GM12865 (cell line): ENCODE data around the gene IL6.

ENCODE experiments used
- DNase-seq: peaks from one replicate; pipeline ENCODE4 v3.0.0; 2010; ENCODE audit warnings: low read depth
- H3K4me3 ChIP-seq: 2 replicates; pipeline ENCODE4 v1.5.1; 2011; ENCODE audit warnings: mild to moderate bottlenecking, low read depth, low read length, control low read depth
- CTCF ChIP-seq: IDR thresholded peaks from 2 replicates; pipeline ENCODE4 v1.5.1; 2011; ENCODE audit warnings: low read length, control low read depth, low read depth, inconsistent platforms; ENCODE audit not compliant: insufficient read depth; ENCODE audit errors: missing control alignments

The IL6 gene

GRCh38 chr7:22709857-22710256 lies 17.1 kb upstream of the IL6 start:
- no peak for DNase-seq
- no peak overlapping the region for H3K4me3 ChIP-seq
- TF ChIP-seq CTCF, result no peak

- DNase-seq, result peak; percentile 34
- no peak for TF ChIP-seq CTCF
- H3K4me3 ChIP-seq, result no peak overlapping the region
Measured at GRCh38 chr7:22712999-22713398, 14.0 kb upstream of the IL6 start.

GRCh38 chr7:22713463-22713862 lies 13.5 kb upstream of the IL6 start:
- no peak overlapping the region for H3K4me3 ChIP-seq
- no peak for DNase-seq
- no peak for TF ChIP-seq CTCF

GRCh38 chr7:22715969-22716368 lies 11.0 kb upstream of the IL6 start:
- no peak for DNase-seq
- H3K4me3 ChIP-seq, result no peak overlapping the region
- TF ChIP-seq CTCF, result no peak

GRCh38 chr7:22717760-22718159 lies 9.2 kb upstream of the IL6 start:
- DNase-seq, result no peak
- no peak for TF ChIP-seq CTCF
- no peak overlapping the region for H3K4me3 ChIP-seq

GRCh38 chr7:22718200-22718711 lies 8.7 kb upstream of the IL6 start:
- H3K4me3 ChIP-seq, result no peak overlapping the region
- TF ChIP-seq CTCF, result no peak
- DNase-seq, result no peak

GRCh38 chr7:22718911-22719420 lies 8.0 kb upstream of the IL6 start:
- DNase-seq, result no peak
- TF ChIP-seq CTCF, result no peak
- H3K4me3 ChIP-seq, result no peak overlapping the region
